ACC112 (cell line): Measurements from ENCODE around the gene PRKCB.

Source experiments
- H2AFZ ChIP-seq: fragments of 200-600 bp; sonication (generic); one replicate; pipeline ENCODE4 v1.6.0; 2017; ENCODE audit warnings: antibody characterized with exemption, low read length; ENCODE audit not compliant: unreplicated experiment
- H3K27ac ChIP-seq: fragments of 200-600 bp; sonication (generic); 2 replicates; pipeline ENCODE4 v1.5.1; 2014; ENCODE audit warnings: low read depth, mild to moderate bottlenecking, antibody characterized with exemption, low read length, moderate library complexity
- H3K27me3 ChIP-seq: fragments of 200-600 bp; sonication (generic); 2 replicates; pipeline ENCODE4 v1.6.1; 2014; ENCODE audit warnings: mild to moderate bottlenecking, antibody characterized with exemption, low read length, moderate library complexity, mixed read lengths; ENCODE audit not compliant: insufficient read depth
- H3K36me3 ChIP-seq: fragments of 200-600 bp; sonication (generic); 2 replicates; pipeline ENCODE4 v1.6.1; 2016; ENCODE audit warnings: mild to moderate bottlenecking, antibody characterized with exemption, low read length, moderate library complexity, mixed read lengths; ENCODE audit not compliant: insufficient read depth
- H3K4me1 ChIP-seq: fragments of 200-600 bp; sonication (generic); one replicate; pipeline ENCODE4 v1.6.1; 2016; ENCODE audit warnings: low read length, mixed read lengths; ENCODE audit not compliant: insufficient read depth, unreplicated experiment, control insufficient read depth
- H3K4me3 ChIP-seq: fragments of 200-600 bp; sonication (generic); 2 replicates; pipeline ENCODE4 v1.5.1; 2014; ENCODE audit warnings: mild to moderate bottlenecking, low read depth, low read length
- H3K79me2 ChIP-seq: fragments of 200-600 bp; sonication (generic); one replicate; pipeline ENCODE4 v1.6.0; 2016; ENCODE audit warnings: low read length; ENCODE audit not compliant: control insufficient read depth, unreplicated experiment, insufficient read depth

The PRKCB gene

GRCh38 chr16:23836078-23836403 is 258 bp downstream of the PRKCB start:
- peaks cover 48% of the 10 kb centered on the region for H3K27me3 ChIP-seq
- no peaks in the 10 kb centered on the region for H3K4me1 ChIP-seq

GRCh38 chr16:23836404-23837311 is 875 bp downstream of the PRKCB start:
- H3K4me3 ChIP-seq: no peak overlapping the region
- H3K27ac ChIP-seq: no peak overlapping the region
- no peaks in the 10 kb centered on the region for H3K4me1 ChIP-seq
- no peaks in the 10 kb centered on the region for H3K36me3 ChIP-seq
- peaks cover 48% of the 10 kb centered on the region for H3K27me3 ChIP-seq
- H3K79me2 ChIP-seq: no peaks in the 10 kb centered on the region
- H2AFZ ChIP-seq: no peak overlapping the region

More at GRCh38 chr16:23836078-23836403, 258 bp downstream of the PRKCB start:
- no peaks in the 10 kb centered on the region for H3K79me2 ChIP-seq
- no peak overlapping the region for H2AFZ ChIP-seq
- H3K4me3 ChIP-seq: no peak overlapping the region
- no peak overlapping the region for H3K27ac ChIP-seq
- H3K36me3 ChIP-seq: no peaks in the 10 kb centered on the region

- no peak overlapping the region for H3K27ac ChIP-seq
- H3K4me3 ChIP-seq: no peak overlapping the region
- H3K36me3 ChIP-seq: no peaks in the 10 kb centered on the region
- no peaks in the 10 kb centered on the region for H3K79me2 ChIP-seq
- peaks cover 48% of the 10 kb centered on the region for H3K27me3 ChIP-seq
- H3K4me1 ChIP-seq: no peaks in the 10 kb centered on the region
- H2AFZ ChIP-seq: no peak overlapping the region
Measured at GRCh38 chr16:23837553-23838308, 1.9 kb downstream of the PRKCB start.

- no peaks in the 10 kb centered on the region for H3K36me3 ChIP-seq
- H2AFZ ChIP-seq: no peak overlapping the region
- no peak overlapping the region for H3K27ac ChIP-seq
- no peaks in the 10 kb centered on the region for H3K4me1 ChIP-seq
- H3K27me3 ChIP-seq: peaks cover 48% of the 10 kb centered on the region
- no peak overlapping the region for H3K4me3 ChIP-seq
- no peaks in the 10 kb centered on the region for H3K79me2 ChIP-seq
Measured at GRCh38 chr16:23838485-23839142, 2.8 kb downstream of the PRKCB start.

- H3K79me2 ChIP-seq: no peaks in the 10 kb centered on the region
- no peak overlapping the region for H3K4me3 ChIP-seq
- H3K27me3 ChIP-seq: peaks cover 37% of the 10 kb centered on the region
Measured at GRCh38 chr16:23840310-23840709, 4.5 kb downstream of the PRKCB start.

GRCh38 chr16:23842137-23842600 is 6.4 kb downstream of the PRKCB start:
- H3K4me1 ChIP-seq: no peaks in the 10 kb centered on the region
- peaks cover 22% of the 10 kb centered on the region for H3K27me3 ChIP-seq
- H3K27ac ChIP-seq: no peak overlapping the region
- H2AFZ ChIP-seq: no peak overlapping the region
- no peak overlapping the region for H3K4me3 ChIP-seq
- H3K36me3 ChIP-seq: no peaks in the 10 kb centered on the region
- H3K79me2 ChIP-seq: no peaks in the 10 kb centered on the region

More at GRCh38 chr16:23840310-23840709, 4.5 kb downstream of the PRKCB start:
- H2AFZ ChIP-seq: no peak overlapping the region
- no peak overlapping the region for H3K27ac ChIP-seq
- H3K4me1 ChIP-seq: no peaks in the 10 kb centered on the region
- H3K36me3 ChIP-seq: no peaks in the 10 kb centered on the region

- Histone ChIP-seq H3K4me3 (no peak overlapping the region), H3K36me3 (no peaks in the 10 kb centered on the region), H3K27ac (no peak overlapping the region), H3K4me1 (no peaks in the 10 kb centered on the region), H2AFZ (no peak overlapping the region), H3K27me3 (peaks cover 12% of the 10 kb centered on the region; the same call in 1 of the 2 replicates), H3K79me2 (no peaks in the 10 kb centered on the region)
Measured at GRCh38 chr16:23843143-23843542, 7.4 kb downstream of the PRKCB start.

- Histone ChIP-seq H3K79me2 (no peaks in the 10 kb centered on the region), H3K4me3 (no peak overlapping the region), H3K27ac (no peak overlapping the region), H3K36me3 (no peaks in the 10 kb centered on the region), H3K27me3 (peaks cover 3% of the 10 kb centered on the region; the same call in 1 of the 2 replicates), H3K4me1 (no peaks in the 10 kb centered on the region), H2AFZ (no peak overlapping the region)
Measured at GRCh38 chr16:23847251-23847650, 11.5 kb downstream of the PRKCB start.

GRCh38 chr16:23847948-23848347 is 12.2 kb downstream of the PRKCB start:
- Histone ChIP-seq H2AFZ (no peak overlapping the region), H3K36me3 (no peaks in the 10 kb centered on the region), H3K4me1 (no peaks in the 10 kb centered on the region), H3K27me3 (peaks cover 3% of the 10 kb centered on the region; the same call in 1 of the 2 replicates), H3K79me2 (no peaks in the 10 kb centered on the region), H3K4me3 (no peak overlapping the region), H3K27ac (no peak overlapping the region)

- no peak overlapping the region for H3K27ac ChIP-seq
- peaks cover 3% of the 10 kb centered on the region; the same call in 1 of the 2 replicates for H3K27me3 ChIP-seq
- H3K4me1 ChIP-seq: no peaks in the 10 kb centered on the region
- no peaks in the 10 kb centered on the region for H3K79me2 ChIP-seq
- no peak overlapping the region for H3K4me3 ChIP-seq
- H2AFZ ChIP-seq: no peak overlapping the region
- no peaks in the 10 kb centered on the region for H3K36me3 ChIP-seq
Measured at GRCh38 chr16:23848958-23849357, 13.2 kb downstream of the PRKCB start.
